Measurements from ENCODE around the gene ATP5PF.

DNA sequence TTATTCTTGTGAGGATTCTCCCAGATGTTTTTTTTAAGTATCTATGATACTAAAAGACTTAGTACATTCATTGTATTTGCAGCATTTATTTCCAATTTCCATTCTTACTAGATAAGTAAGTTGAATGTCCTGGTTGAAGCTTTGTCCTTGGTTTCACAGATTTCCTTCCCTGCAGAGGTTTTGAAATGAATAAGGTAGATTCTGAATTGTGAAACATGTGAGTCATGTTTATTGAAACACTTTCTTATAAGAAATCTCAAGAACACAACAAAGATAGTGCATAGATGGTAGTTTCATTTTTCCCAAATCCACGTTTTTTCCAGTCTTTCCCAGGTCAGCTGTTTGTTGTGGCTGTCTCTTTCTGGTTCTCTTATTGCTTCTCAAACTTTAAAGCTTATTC is 24.9 kb upstream of the ATP5PF start:
- TF ChIP-seq, protein P1, sequence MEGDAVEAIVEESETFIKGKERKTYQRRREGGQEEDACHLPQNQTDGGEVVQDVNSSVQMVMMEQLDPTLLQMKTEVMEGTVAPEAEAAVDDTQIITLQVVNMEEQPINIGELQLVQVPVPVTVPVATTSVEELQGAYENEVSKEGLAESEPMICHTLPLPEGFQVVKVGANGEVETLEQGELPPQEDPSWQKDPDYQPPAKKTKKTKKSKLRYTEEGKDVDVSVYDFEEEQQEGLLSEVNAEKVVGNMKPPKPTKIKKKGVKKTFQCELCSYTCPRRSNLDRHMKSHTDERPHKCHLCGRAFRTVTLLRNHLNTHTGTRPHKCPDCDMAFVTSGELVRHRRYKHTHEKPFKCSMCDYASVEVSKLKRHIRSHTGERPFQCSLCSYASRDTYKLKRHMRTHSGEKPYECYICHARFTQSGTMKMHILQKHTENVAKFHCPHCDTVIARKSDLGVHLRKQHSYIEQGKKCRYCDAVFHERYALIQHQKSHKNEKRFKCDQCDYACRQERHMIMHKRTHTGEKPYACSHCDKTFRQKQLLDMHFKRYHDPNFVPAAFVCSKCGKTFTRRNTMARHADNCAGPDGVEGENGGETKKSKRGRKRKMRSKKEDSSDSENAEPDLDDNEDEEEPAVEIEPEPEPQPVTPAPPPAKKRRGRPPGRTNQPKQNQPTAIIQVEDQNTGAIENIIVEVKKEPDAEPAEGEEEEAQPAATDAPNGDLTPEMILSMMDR (conservative IDR thresholded peaks at IDR 0.05) = no peak
- TF ChIP-seq EZH2 (IDR thresholded peaks at IDR 0.05; ENCODE audit: low read depth) = no peak
